Measurements from ENCODE around the gene TRIM71. TPM values are rescaled to one million over a fixed set of nuclear protein-coding genes. Genes with fewer than 3 reads are reported as not detected.

Gene TRIM71
- polyA plus RNA-seq, 3 donors: 0.02 to 0.33 (median 0.06) TPM

DNA sequence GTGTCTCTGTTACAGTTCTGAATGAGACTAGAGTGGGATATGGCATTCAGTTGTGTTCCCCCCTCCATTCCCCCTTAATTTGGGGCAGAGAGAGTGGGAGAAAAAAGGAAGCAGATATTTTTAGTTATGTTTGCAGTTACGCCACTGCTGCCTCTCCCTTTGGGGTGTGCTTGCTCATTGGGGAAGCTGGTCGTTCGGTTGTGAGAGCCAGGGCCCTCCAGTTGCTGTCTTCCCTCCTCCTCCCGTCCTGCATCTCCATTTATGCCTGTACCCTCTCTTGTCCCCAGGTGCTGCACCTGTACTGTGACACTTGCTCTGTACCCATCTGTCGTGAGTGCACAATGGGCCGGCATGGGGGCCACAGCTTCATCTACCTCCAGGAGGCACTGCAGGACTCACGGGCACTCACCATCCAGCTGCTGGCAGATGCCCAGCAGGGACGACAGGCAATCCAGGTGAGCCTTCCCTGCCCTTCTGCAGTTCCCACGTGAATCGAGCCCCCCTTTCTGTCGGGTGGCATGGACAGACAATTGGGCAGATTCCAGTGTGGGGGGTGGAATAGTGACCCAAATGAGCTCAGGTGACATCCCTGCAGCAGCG is 55.8 kb downstream of the TRIM71 start:
- peak overlapping the region; percentile 20 to 92 (median 81) for H3K27ac Mint-ChIP-seq
- H3K9me3 ChIP-seq (replicated peaks in 1 of 2; ENCODE audit: control insufficient read depth in 1 of 2, insufficient read depth in 1 of 2, low read length in 2 of 2): no peaks in the 10 kb centered on the region

DNA sequence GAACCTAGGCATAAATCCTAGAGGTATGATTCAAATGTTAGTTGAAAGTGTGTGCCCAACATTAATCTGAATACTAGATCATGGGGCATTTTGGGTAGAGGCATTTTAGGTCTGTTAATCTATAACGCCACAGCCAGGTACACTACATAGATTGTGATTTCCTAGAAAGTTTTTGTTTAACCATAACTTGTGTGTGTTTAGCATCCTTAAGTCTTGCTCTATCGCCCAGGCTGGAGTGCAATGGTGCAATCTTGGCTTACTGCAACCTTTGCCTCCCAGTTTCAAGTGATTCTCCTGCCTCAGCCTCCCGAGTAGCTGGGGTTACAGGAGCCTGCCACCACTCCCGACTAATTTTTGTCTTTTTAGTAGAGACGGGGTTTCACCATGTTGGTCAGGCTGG is 59.1 kb downstream of the TRIM71 start:
- Histone ChIP-seq H4K20me1 (ENCODE audit: insufficient read depth, low read length) (no peaks in the 10 kb centered on the region), H2AFZ (ENCODE audit: insufficient read depth, low read depth, low read length, poor library complexity, severe bottlenecking) (no peak overlapping the region), H3K9ac (ENCODE audit: insufficient read depth, low read length, poor library complexity, severe bottlenecking) (no peak overlapping the region), H3K9me3 (replicated peaks in 1 of 2; ENCODE audit: control insufficient read depth in 1 of 2, insufficient read depth in 1 of 2, low read length in 2 of 2) (no peaks in the 10 kb centered on the region), H3K4me2 (replicated peaks; ENCODE audit: extremely low read depth, low read length, poor library complexity, severe bottlenecking) (no peak overlapping the region), H3K79me2 (ENCODE audit: insufficient read depth, low read length) (peaks cover 3% of the 10 kb centered on the region), H3K36me3 (replicated peaks in 1 of 2; ENCODE audit: control insufficient read depth in 1 of 2, insufficient read depth in 2 of 2, low read length in 2 of 2) (no peaks in the 10 kb centered on the region), H3K27me3 (ENCODE audit: control insufficient read depth in 2 of 2, insufficient read depth in 2 of 2, low read length in 2 of 2) (no peaks in the 10 kb centered on the region), H3K27ac (ENCODE audit: low read depth in 1 of 2, low read length in 2 of 2) (no peak overlapping the region), H3K4me1 (ENCODE audit: control insufficient read depth in 1 of 2, insufficient read depth in 2 of 2, low read length in 2 of 2) (peaks cover 24 to 25% of the 10 kb centered on the region in 2 donors), H3K4me3 (replicated peaks in 1 of 3; ENCODE audit: low read depth in 2 of 3, low read length in 3 of 3) (no peak overlapping the region)
- Mint-ChIP-seq H3K4me1 (peaks cover 34% of the 10 kb centered on the region), H3K9me3 (no peaks in the 10 kb centered on the region), H3K27ac (no peak overlapping the region), H3K36me3 (peaks cover 0 to 7% of the 10 kb centered on the region in 2 donors), H3K4me3 (no peak overlapping the region), H3K27me3 (ENCODE audit: low read depth in 3 of 3) (no peaks in the 10 kb centered on the region)
- no peak for DNase-seq
- intact Hi-C loops (cut with micrococcal nuclease): no loop called here
- 91% methylated on average over 5 of the region's 5 CpGs for WGBS (ENCODE audit: insufficient coverage)
- no peak for TF ChIP-seq CTCF (IDR thresholded peaks at IDR 0.05)

More for the DNA sequence above, 55.8 kb downstream of the TRIM71 start:
- no peaks in the 10 kb centered on the region for H3K27me3 ChIP-seq (ENCODE audit: control insufficient read depth in 2 of 2, insufficient read depth in 2 of 2, low read length in 2 of 2)
- peak overlapping the region; percentile 40 for H3K9ac ChIP-seq (ENCODE audit: insufficient read depth, low read length, poor library complexity, severe bottlenecking)
- H3K4me1 ChIP-seq (ENCODE audit: control insufficient read depth in 1 of 2, insufficient read depth in 2 of 2, low read length in 2 of 2): peaks cover 30% of the 10 kb centered on the region in 2 donors
- H3K27ac ChIP-seq (ENCODE audit: low read depth in 1 of 2, low read length in 2 of 2): peak overlapping the region; percentile 0 to 72
- TF ChIP-seq CTCF (IDR thresholded peaks at IDR 0.05): no peak
- no peaks in the 10 kb centered on the region for H4K20me1 ChIP-seq (ENCODE audit: insufficient read depth, low read length)
- H3K9me3 Mint-ChIP-seq: no peaks in the 10 kb centered on the region
- 31% methylated on average over 10 of the region's 12 CpGs for WGBS (ENCODE audit: insufficient coverage)
- peak; percentile 27 to 36 (median 27) for DNase-seq
- peaks cover 4% of the 10 kb centered on the region for H3K79me2 ChIP-seq (ENCODE audit: insufficient read depth, low read length)
- peak overlapping the region in 1 of 3 experiments; percentile 57 for H3K4me3 ChIP-seq (replicated peaks in 1 of 3; ENCODE audit: low read depth in 2 of 3, low read length in 3 of 3)
- peaks cover 40% of the 10 kb centered on the region for H3K4me1 Mint-ChIP-seq
- H3K36me3 Mint-ChIP-seq: peaks cover 0 to 7% of the 10 kb centered on the region in 2 donors
- peaks cover 0 to 2% (median 0%) of the 10 kb centered on the region in 3 donors for H3K27me3 Mint-ChIP-seq (ENCODE audit: low read depth in 3 of 3)
- intact Hi-C loops (cut with micrococcal nuclease): no loop called here
- H3K4me3 Mint-ChIP-seq: peak overlapping the region; percentile 65 to 88
- H3K4me2 ChIP-seq (replicated peaks; ENCODE audit: extremely low read depth, low read length, poor library complexity, severe bottlenecking): peak overlapping the region; percentile 68
- peak overlapping the region; percentile 73 for H2AFZ ChIP-seq (ENCODE audit: insufficient read depth, low read depth, low read length, poor library complexity, severe bottlenecking)
- no peaks in the 10 kb centered on the region for H3K36me3 ChIP-seq (replicated peaks in 1 of 2; ENCODE audit: control insufficient read depth in 1 of 2, insufficient read depth in 2 of 2, low read length in 2 of 2)

All from CD14-positive monocyte (primary cell).